Activated CD4-positive, alpha-beta T cell treated with anti-CD3 and anti-CD28 coated beads, Interleukin-2, amount 10 ng/mL, durations not matched to agents 24 days and 14 days (primary cell): ENCODE measurements around the gene FAM228B. TPM values are rescaled to one million over a fixed set of nuclear protein-coding genes. Genes with fewer than 3 reads are reported as not detected.
"Not testable (repeated sequence)": the region's sequence is repeated elsewhere in the genome, so short reads cannot be mapped to it uniquely, and the experiment has no call there.

Experiments
- DNase-seq: peaks from one replicate; pipeline ENCODE4 v3.0.0; 2022
- H3K27ac Mint-ChIP-seq: one replicate; pipeline ENCODE4 v1.8.0; 2022; ENCODE audit warnings: mild to moderate bottlenecking, mixed read lengths
- H3K27me3 Mint-ChIP-seq: one replicate; pipeline ENCODE4 v1.8.0; 2022; ENCODE audit warnings: mixed read lengths
- H3K36me3 Mint-ChIP-seq: one replicate; pipeline ENCODE4 v1.8.0; 2022; ENCODE audit warnings: low read depth, mild to moderate bottlenecking, mixed read lengths
- H3K4me1 Mint-ChIP-seq: one replicate; pipeline ENCODE4 v1.8.0; 2021; ENCODE audit warnings: mixed read lengths
- H3K4me3 Mint-ChIP-seq: one replicate; pipeline ENCODE4 v1.8.0; 2022; ENCODE audit warnings: mild to moderate bottlenecking, moderate library complexity, mixed read lengths
- H3K9me3 Mint-ChIP-seq: one replicate; pipeline ENCODE4 v1.8.0; 2021; ENCODE audit warnings: mixed read lengths
- intact Hi-C: fragments of 100-400 bp; cut with micrococcal nuclease; formaldehyde crosslinking; loops from one replicate; pipeline ENCODE4 v1.15.1; 2023
- total RNA-seq: library from RNA; stranded (reverse); gene quantifications from 2 replicates; pipeline ENCODE4 v1.2.3, GENCODE V29; 2022

FAM228B gene
- total RNA-seq, 1 donor from 2014 or later: 4.7 TPM

- intact Hi-C loops: no loop called here
- no peak for DNase-seq
- Mint-ChIP-seq H3K4me3 (no peak overlapping the region), H3K36me3 (no peaks in the 10 kb centered on the region), H3K4me1 (no peaks in the 10 kb centered on the region), H3K9me3 (no peaks in the 10 kb centered on the region), H3K27me3 (peaks cover 4% of the 10 kb centered on the region), H3K27ac (no peak overlapping the region)
Measured at GRCh38 chr2:24183366-24184069, 60.2 kb downstream of the FAM228B start.

GRCh38 chr2:24189551-24189950 lies 66.3 kb downstream of the FAM228B start:
- intact Hi-C loops: no loop called here
- Mint-ChIP-seq H3K4me1 (no peaks in the 10 kb centered on the region), H3K27me3 (peaks cover 6% of the 10 kb centered on the region), H3K9me3 (no peaks in the 10 kb centered on the region), H3K36me3 (no peaks in the 10 kb centered on the region), H3K27ac (no peak overlapping the region), H3K4me3 (no peak overlapping the region)
- DNase-seq: no peak

- Mint-ChIP-seq H3K4me1 (no peaks in the 10 kb centered on the region), H3K9me3 (no peaks in the 10 kb centered on the region), H3K27ac (no peak overlapping the region), H3K4me3 (no peak overlapping the region), H3K27me3 (peaks cover 8% of the 10 kb centered on the region), H3K36me3 (no peaks in the 10 kb centered on the region)
- DNase-seq: no peak
- intact Hi-C loops: no loop called here
Measured at GRCh38 chr2:24190503-24190902, 67.2 kb downstream of the FAM228B start.

- H3K27ac Mint-ChIP-seq: no peak overlapping the region
- no peaks in the 10 kb centered on the region for H3K36me3 Mint-ChIP-seq
- H3K9me3 Mint-ChIP-seq: no peaks in the 10 kb centered on the region
- no peak overlapping the region for H3K4me3 Mint-ChIP-seq
- DNase-seq: no peak
- H3K4me1 Mint-ChIP-seq: no peaks in the 10 kb centered on the region
- peaks cover 8% of the 10 kb centered on the region for H3K27me3 Mint-ChIP-seq
- intact Hi-C loops: no loop called here
Measured at GRCh38 chr2:24191156-24191555, 67.9 kb downstream of the FAM228B start.

GRCh38 chr2:24191848-24192247 lies 68.6 kb downstream of the FAM228B start:
- H3K4me1 Mint-ChIP-seq: no peaks in the 10 kb centered on the region
- no peaks in the 10 kb centered on the region for H3K36me3 Mint-ChIP-seq
- peaks cover 11% of the 10 kb centered on the region for H3K27me3 Mint-ChIP-seq
- H3K9me3 Mint-ChIP-seq: peaks cover 4% of the 10 kb centered on the region
- DNase-seq: no peak
- no peak overlapping the region for H3K27ac Mint-ChIP-seq
- intact Hi-C loops: no loop called here
- no peak overlapping the region for H3K4me3 Mint-ChIP-seq

- H3K27ac Mint-ChIP-seq, DNase-seq, H3K4me1 Mint-ChIP-seq, H3K36me3 Mint-ChIP-seq, H3K27me3 Mint-ChIP-seq, H3K9me3 Mint-ChIP-seq, H3K4me3 Mint-ChIP-seq, intact Hi-C loops: not testable (repeated sequence)
Measured at GRCh38 chr2:24197213-24197612, 73.9 kb downstream of the FAM228B start.

GRCh38 chr2:24199968-24200590 lies 76.8 kb downstream of the FAM228B start:
- Mint-ChIP-seq H3K36me3 (peaks cover 9% of the 10 kb centered on the region), H3K4me1 (no peaks in the 10 kb centered on the region), H3K4me3 (no peak overlapping the region), H3K27me3 (peaks cover 4% of the 10 kb centered on the region), H3K9me3 (peaks cover 5% of the 10 kb centered on the region), H3K27ac (no peak overlapping the region)
- DNase-seq: no peak
- intact Hi-C loops: no loop called here

GRCh38 chr2:24200799-24201198 lies 77.5 kb downstream of the FAM228B start:
- Mint-ChIP-seq H3K4me3 (no peak overlapping the region), H3K27me3 (peaks cover 3% of the 10 kb centered on the region), H3K36me3 (peaks cover 12% of the 10 kb centered on the region), H3K27ac (no peak overlapping the region), H3K4me1 (no peaks in the 10 kb centered on the region), H3K9me3 (peaks cover 5% of the 10 kb centered on the region)
- intact Hi-C loops: no loop called here
- no peak for DNase-seq

- peaks cover 17% of the 10 kb centered on the region for H3K36me3 Mint-ChIP-seq
- H3K4me1 Mint-ChIP-seq: no peaks in the 10 kb centered on the region
- no peaks in the 10 kb centered on the region for H3K9me3 Mint-ChIP-seq
- no peaks in the 10 kb centered on the region for H3K27me3 Mint-ChIP-seq
- no peak overlapping the region for H3K4me3 Mint-ChIP-seq
- no peak overlapping the region for H3K27ac Mint-ChIP-seq
- no peak for DNase-seq
- intact Hi-C loops: no loop called here
Measured at GRCh38 chr2:24203029-24203786, 79.9 kb downstream of the FAM228B start.

- no peaks in the 10 kb centered on the region for H3K9me3 Mint-ChIP-seq
- no peak overlapping the region for H3K27ac Mint-ChIP-seq
- DNase-seq: no peak
- H3K4me1 Mint-ChIP-seq: no peaks in the 10 kb centered on the region
- intact Hi-C loops: no loop called here
- no peak overlapping the region for H3K4me3 Mint-ChIP-seq
- H3K36me3 Mint-ChIP-seq: peaks cover 22% of the 10 kb centered on the region
- no peaks in the 10 kb centered on the region for H3K27me3 Mint-ChIP-seq
Measured at GRCh38 chr2:24203787-24204150, 80.5 kb downstream of the FAM228B start.

GRCh38 chr2:24204505-24204904 lies 81.2 kb downstream of the FAM228B start:
- H3K27ac Mint-ChIP-seq: no peak overlapping the region

GRCh38 chr2:24205131-24205530 lies 81.9 kb downstream of the FAM228B start:
- H3K9me3 Mint-ChIP-seq: no peaks in the 10 kb centered on the region
- no peaks in the 10 kb centered on the region for H3K27me3 Mint-ChIP-seq
- peaks cover 34% of the 10 kb centered on the region for H3K36me3 Mint-ChIP-seq
- DNase-seq: no peak
- H3K27ac Mint-ChIP-seq: no peak overlapping the region
- no peaks in the 10 kb centered on the region for H3K4me1 Mint-ChIP-seq
- H3K4me3 Mint-ChIP-seq: no peak overlapping the region
- intact Hi-C loops: no loop called here

More at GRCh38 chr2:24204505-24204904, 81.2 kb downstream of the FAM228B start:
- intact Hi-C loops: no loop called here
- Mint-ChIP-seq H3K36me3 (peaks cover 29% of the 10 kb centered on the region), H3K4me3 (no peak overlapping the region), H3K27me3 (no peaks in the 10 kb centered on the region), H3K9me3 (no peaks in the 10 kb centered on the region), H3K4me1 (no peaks in the 10 kb centered on the region)
- peak; percentile 51 for DNase-seq

- H3K9me3 Mint-ChIP-seq: no peaks in the 10 kb centered on the region
- H3K36me3 Mint-ChIP-seq: peaks cover 37% of the 10 kb centered on the region
- H3K4me1 Mint-ChIP-seq: no peaks in the 10 kb centered on the region
- no peak overlapping the region for H3K4me3 Mint-ChIP-seq
- DNase-seq: no peak
- H3K27ac Mint-ChIP-seq: no peak overlapping the region
- H3K27me3 Mint-ChIP-seq: no peaks in the 10 kb centered on the region
- intact Hi-C loops: no loop called here
Measured at GRCh38 chr2:24206242-24206641, 83.0 kb downstream of the FAM228B start.

- Mint-ChIP-seq H3K27me3 (no peaks in the 10 kb centered on the region), H3K9me3 (no peaks in the 10 kb centered on the region), H3K36me3 (peaks cover 39% of the 10 kb centered on the region), H3K27ac (peak overlapping the region; percentile 13), H3K4me1 (no peaks in the 10 kb centered on the region), H3K4me3 (no peak overlapping the region)
- intact Hi-C loops: no loop called here
- no peak for DNase-seq
Measured at GRCh38 chr2:24206714-24207113, 83.4 kb downstream of the FAM228B start.
